Loucy (cell line): ENCODE results near the gene NAALADL2.
"Not testable (repeated sequence)": the region's sequence is repeated elsewhere in the genome, so short reads cannot be mapped to it uniquely, and the experiment has no call there.

ENCODE experiments used
- EZH2phosphoT487 ChIP-seq: fragments of 200-600 bp; IDR thresholded peaks from 2 replicates; pipeline ENCODE4 v1.6.1; 2018; ENCODE audit warnings: antibody characterized with exemption, mild to moderate bottlenecking, moderate library complexity, borderline replicate concordance
- TF ChIP-seq, protein P1 (sequence below): fragments of 200-600 bp; sonication (generic); conservative IDR thresholded peaks from 2 replicates; pipeline ENCODE4 v1.5.1; 2014; ENCODE audit warnings: mild to moderate bottlenecking, antibody characterized with exemption, low read length

- TF ChIP-seq, protein P1, sequence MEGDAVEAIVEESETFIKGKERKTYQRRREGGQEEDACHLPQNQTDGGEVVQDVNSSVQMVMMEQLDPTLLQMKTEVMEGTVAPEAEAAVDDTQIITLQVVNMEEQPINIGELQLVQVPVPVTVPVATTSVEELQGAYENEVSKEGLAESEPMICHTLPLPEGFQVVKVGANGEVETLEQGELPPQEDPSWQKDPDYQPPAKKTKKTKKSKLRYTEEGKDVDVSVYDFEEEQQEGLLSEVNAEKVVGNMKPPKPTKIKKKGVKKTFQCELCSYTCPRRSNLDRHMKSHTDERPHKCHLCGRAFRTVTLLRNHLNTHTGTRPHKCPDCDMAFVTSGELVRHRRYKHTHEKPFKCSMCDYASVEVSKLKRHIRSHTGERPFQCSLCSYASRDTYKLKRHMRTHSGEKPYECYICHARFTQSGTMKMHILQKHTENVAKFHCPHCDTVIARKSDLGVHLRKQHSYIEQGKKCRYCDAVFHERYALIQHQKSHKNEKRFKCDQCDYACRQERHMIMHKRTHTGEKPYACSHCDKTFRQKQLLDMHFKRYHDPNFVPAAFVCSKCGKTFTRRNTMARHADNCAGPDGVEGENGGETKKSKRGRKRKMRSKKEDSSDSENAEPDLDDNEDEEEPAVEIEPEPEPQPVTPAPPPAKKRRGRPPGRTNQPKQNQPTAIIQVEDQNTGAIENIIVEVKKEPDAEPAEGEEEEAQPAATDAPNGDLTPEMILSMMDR: not testable (repeated sequence)
- TF ChIP-seq EZH2phosphoT487: not testable (repeated sequence)
These were observed 669.6 kb downstream of the NAALADL2 start for GRCh38 chr3:175528693-175529092.
